Skeletal muscle tissue (tissue), 4 donors: ENCODE data around the gene ZNF646. TPM values are rescaled to one million over a fixed set of nuclear protein-coding genes. Genes with fewer than 3 reads are reported as not detected.

Experiments used
- H3K27ac ChIP-seq: one replicate; pipeline ENCODE4 v1.7.0; 2013; ENCODE audit warnings: mild to moderate bottlenecking, low read depth, low read length, inconsistent platforms
- H3K27me3 ChIP-seq, 3 donors: one replicate each; pipeline ENCODE4 v1.7.0; 2013; ENCODE audit warnings: low read length in 3 of 3; ENCODE audit not compliant: control insufficient read depth in 3 of 3, insufficient read depth in 3 of 3
- H3K36me3 ChIP-seq, 3 donors: one replicate each; pipeline ENCODE4 v1.7.0; 2013; ENCODE audit warnings: low read length in 3 of 3; ENCODE audit not compliant: control insufficient read depth in 3 of 3, insufficient read depth in 3 of 3
- H3K4me1 ChIP-seq, 3 donors: one replicate each; pipeline ENCODE4 v1.7.0; 2013; ENCODE audit warnings: low read length in 3 of 3, mild to moderate bottlenecking in 3 of 3; ENCODE audit not compliant: control insufficient read depth in 3 of 3, insufficient read depth in 3 of 3
- H3K4me3 ChIP-seq, 3 donors: one replicate each; pipeline ENCODE4 v1.7.0; 2013; ENCODE audit warnings: low read length in 3 of 3
- H3K9ac ChIP-seq, 3 donors: one replicate each; pipeline ENCODE4 v1.7.0; 2013; ENCODE audit warnings: low read length in 3 of 3, mild to moderate bottlenecking in 3 of 3, moderate library complexity in 2 of 3, low read depth in 1 of 3
- H3K9me3 ChIP-seq, 3 donors: one replicate each; pipeline ENCODE4 v1.7.0; 2013; ENCODE audit warnings: low read length in 3 of 3; ENCODE audit not compliant: control insufficient read depth in 3 of 3
- total RNA-seq: library from RNA; depleted of rRNA; stranded (reverse); fragments of >200 nt; gene quantifications from one replicate; pipeline ENCODE4 v1.2.3, GENCODE V29; 2014
- donor health status: Osteomylitis.

The ZNF646 gene
- total RNA-seq, 1 donor from 2014 or later: 9.4 TPM

DNA sequence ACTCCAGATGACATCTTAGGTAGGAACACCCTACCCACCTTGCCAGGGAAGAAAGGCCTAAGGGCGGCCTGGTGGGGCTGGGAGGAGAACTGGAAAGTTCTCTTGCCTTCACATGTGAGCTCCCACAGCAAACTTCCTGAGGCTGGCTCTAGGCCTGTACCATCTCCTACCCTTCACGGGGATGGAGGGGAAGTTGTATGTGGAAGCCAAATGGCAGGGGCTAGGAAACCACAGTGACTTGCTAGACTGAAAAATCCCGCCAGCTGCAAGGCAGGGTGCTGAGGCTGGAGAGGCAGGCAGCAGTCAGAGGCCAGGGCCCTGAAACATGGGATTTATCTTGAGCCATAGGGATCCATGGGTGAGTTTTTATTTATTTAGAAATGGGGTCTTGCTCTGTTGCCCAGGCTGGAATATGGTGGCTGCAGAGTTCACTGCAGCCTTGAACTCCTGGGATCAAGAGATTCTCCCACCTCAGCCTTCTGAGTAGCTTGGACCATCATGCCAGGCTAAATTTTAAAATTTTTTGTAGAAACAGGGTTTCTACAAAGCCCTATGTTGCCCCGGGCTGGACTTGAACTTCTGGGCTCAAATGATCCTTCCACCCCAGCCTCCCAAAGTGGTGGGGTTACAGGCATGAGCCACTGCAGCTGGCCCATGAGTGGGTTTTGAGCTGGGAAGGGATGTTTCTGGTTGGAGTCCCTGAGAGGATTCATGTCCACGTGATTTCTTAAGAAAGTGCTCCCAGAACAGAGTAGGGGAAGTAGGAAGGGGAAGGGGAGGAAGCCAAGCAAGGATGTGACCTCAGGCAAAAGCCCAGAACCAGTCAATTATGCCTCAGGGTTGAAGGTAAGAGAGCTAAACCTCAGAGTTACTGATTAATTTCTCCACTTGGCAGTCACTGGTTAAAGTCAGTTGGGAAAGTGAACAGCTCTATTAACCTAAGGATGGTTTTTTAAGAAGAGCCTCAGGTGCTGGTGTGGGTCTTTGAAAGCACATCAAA, 39.2 kb downstream of the ZNF646 start:
- Histone ChIP-seq H3K36me3 (peaks cover 33 to 34% (median 34%) of the 10 kb centered on the region in 3 donors), H3K4me3 (peak overlapping the region in 2 of 3 donors; percentile 3 to 35)

DNA sequence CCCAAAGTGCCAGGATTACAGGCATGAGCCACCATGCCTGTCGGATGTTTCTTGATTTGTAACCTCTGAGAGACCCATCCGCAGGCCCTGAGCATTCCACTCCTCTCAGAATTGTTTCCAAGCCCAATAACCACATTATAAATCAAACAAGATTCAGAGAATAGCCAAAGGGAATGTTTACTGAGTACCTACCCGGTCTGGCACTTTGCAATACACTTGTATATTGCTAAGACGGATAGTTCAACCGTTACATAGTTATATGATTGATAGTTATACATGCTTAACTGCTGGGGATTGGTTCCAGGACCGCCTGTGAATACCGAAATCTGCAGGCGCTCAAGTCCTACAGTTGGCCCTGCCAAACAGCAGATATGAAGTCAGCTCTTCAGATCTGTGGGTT, 40.2 kb downstream of the ZNF646 start:
- peaks cover 41 to 56% (median 52%) of the 10 kb centered on the region in 3 donors for H3K4me1 ChIP-seq

More for the DNA sequence above, 39.2 kb downstream of the ZNF646 start:
- no peaks in the 10 kb centered on the region for H3K27me3 ChIP-seq
- H3K4me1 ChIP-seq: peaks cover 43 to 59% (median 53%) of the 10 kb centered on the region in 3 donors
- H3K9ac ChIP-seq: peak overlapping the region; percentile 23 to 79 (median 76)
- H3K27ac ChIP-seq: peak overlapping the region; percentile 78
- no peaks in the 10 kb centered on the region for H3K9me3 ChIP-seq

DNA sequence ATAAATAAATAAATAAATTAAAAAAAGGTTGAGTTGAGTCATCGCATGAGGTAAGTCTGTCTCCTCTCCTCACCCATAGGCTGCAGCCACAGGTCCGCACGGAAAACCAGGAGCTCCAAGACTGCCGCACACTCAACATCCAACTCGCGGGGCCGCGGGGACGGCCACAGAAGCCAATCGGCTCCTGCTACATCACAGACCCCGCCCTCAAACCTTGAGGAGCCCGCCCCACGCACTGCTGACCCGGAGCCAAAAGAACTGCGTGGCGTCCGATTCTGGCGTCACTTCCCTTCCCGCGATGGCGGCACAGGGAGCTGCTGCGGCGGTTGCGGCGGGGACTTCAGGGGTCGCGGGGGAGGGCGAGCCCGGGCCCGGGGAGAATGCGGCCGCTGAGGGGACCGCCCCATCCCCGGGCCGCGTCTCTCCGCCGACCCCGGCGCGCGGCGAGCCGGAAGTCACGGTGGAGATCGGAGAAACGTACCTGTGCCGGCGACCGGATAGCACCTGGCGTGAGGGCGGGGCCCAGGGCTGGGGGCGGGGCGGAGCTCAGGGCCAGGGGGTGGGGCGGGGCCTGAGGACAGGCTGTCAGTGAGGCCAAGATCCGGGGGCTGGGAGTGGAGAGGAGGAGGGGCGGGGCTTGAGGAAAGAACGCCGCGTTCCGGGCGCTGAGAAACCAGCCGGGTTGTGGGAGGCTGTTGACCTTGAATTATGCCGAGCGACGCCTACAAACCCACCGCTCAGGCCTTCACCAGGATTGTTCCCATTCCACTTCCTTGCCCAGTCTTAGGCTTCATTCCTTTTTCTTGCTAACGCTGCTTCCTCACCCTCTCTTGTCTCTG, 43.4 kb downstream of the ZNF646 start, which contains the start of gene KAT8:
TSS of gene KAT8 (plus strand) at position 281 of the 839 bp plus-strand sequence. CDS start at position 299, 18 bp downstream.
- Histone ChIP-seq H3K27me3 (no peaks in the 10 kb centered on the region), H3K4me1 (peaks cover 26 to 33% (median 31%) of the 10 kb centered on the region in 3 donors), H3K27ac (peak within 1 kb of the TSS; percentile 96)

More for the DNA sequence above, 40.2 kb downstream of the ZNF646 start:
- Histone ChIP-seq H3K9me3 (no peaks in the 10 kb centered on the region), H3K36me3 (peaks cover 30 to 37% (median 34%) of the 10 kb centered on the region in 3 donors), H3K27me3 (no peaks in the 10 kb centered on the region), H3K27ac (peak overlapping the region; percentile 78), H3K9ac (no peak overlapping the region), H3K4me3 (no peak overlapping the region)

DNA sequence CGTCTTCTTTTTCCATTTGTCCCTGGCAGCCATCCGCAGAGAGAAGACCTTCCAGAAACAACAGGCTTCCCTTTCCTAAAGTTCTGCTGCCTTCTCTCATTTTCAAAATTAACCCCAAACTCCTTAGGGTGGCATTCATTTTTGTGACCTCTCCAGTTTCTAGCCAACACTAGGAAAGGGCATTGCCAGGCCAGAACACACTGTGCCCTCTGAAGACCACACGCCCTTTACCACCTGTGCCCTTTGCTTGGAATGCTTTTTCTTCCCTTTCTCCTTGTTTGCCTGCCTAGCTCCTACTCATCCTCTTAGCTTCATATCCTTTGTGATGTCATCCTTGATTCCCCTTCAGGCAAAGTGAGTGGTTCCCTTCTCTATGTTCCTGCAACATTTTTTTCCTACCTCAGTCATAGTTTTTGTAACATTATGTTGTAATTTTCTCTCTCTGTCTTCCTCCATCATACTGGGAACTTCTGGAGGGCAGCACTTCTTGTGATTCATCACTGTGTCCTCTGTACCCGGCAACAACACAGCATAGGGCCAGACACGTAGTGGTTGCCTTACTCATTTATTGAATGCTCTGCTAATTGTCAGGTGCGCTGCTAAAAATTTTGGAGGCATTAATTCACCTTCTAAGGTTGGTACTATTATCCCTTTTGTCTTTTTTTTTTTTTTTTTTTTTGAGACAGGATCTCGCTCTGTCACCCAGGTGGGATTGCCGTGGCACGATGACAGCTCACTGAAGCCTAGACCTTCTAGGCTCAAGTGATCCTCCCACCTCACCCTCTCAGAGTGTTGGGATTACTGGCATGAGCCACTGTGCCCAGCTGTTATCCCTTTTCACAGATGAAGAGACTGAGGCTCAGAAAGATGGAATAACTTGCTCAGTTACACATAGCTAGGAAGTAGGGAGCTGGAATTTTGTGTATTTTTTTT, 44.3 kb downstream of the ZNF646 start:
- Histone ChIP-seq H3K27me3 (no peaks in the 10 kb centered on the region), H3K36me3 (peaks cover 25 to 34% (median 27%) of the 10 kb centered on the region in 3 donors), H3K4me3 (peak overlapping the region; percentile 88 to 97 (median 92)), H3K27ac (peak overlapping the region; percentile 96), H3K9me3 (no peaks in the 10 kb centered on the region), H3K9ac (peak overlapping the region; percentile 89 to 99 (median 95)), H3K4me1 (peaks cover 17 to 24% (median 23%) of the 10 kb centered on the region in 3 donors)

More for the DNA sequence above, 43.4 kb downstream of the ZNF646 start, which contains the start of gene KAT8:
- Histone ChIP-seq H3K9ac (peak within 1 kb of the TSS; percentile 89 to 99 (median 95)), H3K4me3 (peak within 1 kb of the TSS; percentile 88 to 97 (median 92)), H3K9me3 (no peaks in the 10 kb centered on the region), H3K36me3 (peaks cover 25 to 34% (median 27%) of the 10 kb centered on the region in 3 donors)

DNA sequence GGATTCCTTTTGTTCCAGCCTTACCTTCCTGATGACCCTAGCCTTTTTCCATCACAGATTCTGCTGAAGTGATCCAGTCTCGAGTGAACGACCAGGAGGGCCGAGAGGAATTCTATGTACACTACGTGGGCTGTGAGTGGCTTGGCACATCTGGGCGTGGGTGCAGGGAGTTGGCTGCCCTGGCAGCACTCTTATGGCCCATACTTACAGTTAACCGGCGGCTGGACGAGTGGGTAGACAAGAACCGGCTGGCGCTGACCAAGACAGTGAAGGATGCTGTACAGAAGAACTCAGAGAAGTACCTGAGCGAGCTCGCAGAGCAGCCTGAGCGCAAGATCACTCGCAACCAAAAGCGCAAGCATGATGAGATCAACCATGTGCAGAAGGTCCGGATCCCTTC, 45.9 kb downstream of the ZNF646 start:
- no peak overlapping the region for H3K27ac ChIP-seq
- H3K36me3 ChIP-seq: peaks cover 31 to 42% (median 33%) of the 10 kb centered on the region in 3 donors
- no peaks in the 10 kb centered on the region for H3K27me3 ChIP-seq

DNA sequence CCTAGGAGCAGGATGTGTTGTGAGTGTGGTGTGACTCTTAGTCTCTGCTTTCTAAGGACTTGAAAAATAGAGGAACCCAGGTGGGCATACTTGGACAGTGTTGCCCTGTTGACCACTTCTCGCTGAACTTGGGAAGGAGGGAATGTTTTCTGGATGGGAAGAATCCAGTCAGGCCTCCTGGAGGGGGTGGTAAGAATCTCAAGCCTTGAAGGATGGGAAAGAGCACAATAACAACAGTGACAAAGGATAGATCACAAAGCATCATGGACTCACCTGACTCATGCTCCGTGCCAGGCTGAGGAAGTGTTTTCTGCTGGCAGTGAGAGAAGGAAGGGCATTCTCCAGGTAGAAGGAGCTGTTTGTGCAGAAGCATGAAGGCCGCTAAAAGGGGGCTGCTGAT, 51.6 kb downstream of the ZNF646 start:
- Histone ChIP-seq H3K27ac (no peak overlapping the region), H3K36me3 (peaks cover 49 to 60% (median 59%) of the 10 kb centered on the region in 3 donors), H3K4me3 (no peak overlapping the region), H3K4me1 (peaks cover 33 to 35% (median 34%) of the 10 kb centered on the region in 3 donors), H3K9ac (peak overlapping the region in 1 of 3 donors; percentile 36), H3K27me3 (no peaks in the 10 kb centered on the region), H3K9me3 (no peaks in the 10 kb centered on the region)

More for the DNA sequence above, 45.9 kb downstream of the ZNF646 start:
- Histone ChIP-seq H3K4me1 (peaks cover 12 to 18% (median 14%) of the 10 kb centered on the region in 3 donors), H3K9me3 (no peaks in the 10 kb centered on the region), H3K9ac (peak overlapping the region in 1 of 3 donors; percentile 68), H3K4me3 (no peak overlapping the region)

DNA sequence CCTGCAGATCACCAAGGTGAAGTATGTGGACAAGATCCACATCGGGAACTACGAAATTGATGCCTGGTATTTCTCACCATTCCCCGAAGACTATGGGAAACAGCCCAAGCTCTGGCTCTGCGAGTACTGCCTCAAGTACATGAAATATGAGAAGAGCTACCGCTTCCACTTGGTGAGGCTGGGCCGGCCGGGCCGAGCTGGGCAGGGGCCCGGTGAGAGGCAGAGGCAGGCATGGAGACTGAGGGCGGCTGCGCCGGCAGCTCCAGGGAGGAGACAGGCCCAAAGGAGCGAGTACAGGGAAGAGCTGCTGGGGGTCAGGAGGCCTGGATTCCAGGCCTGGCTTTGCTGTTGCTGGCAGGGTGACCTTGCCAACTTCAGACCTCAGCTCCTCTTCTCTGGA, 53.0 kb downstream of the ZNF646 start:
- Histone ChIP-seq H3K4me3 (no peak overlapping the region), H3K9me3 (no peaks in the 10 kb centered on the region), H3K4me1 (peaks cover 33 to 35% (median 34%) of the 10 kb centered on the region in 3 donors), H3K36me3 (peaks cover 51 to 62% (median 55%) of the 10 kb centered on the region in 3 donors), H3K9ac (peak overlapping the region; percentile 32 to 57 (median 51)), H3K27me3 (no peaks in the 10 kb centered on the region), H3K27ac (peak overlapping the region; percentile 74)

DNA sequence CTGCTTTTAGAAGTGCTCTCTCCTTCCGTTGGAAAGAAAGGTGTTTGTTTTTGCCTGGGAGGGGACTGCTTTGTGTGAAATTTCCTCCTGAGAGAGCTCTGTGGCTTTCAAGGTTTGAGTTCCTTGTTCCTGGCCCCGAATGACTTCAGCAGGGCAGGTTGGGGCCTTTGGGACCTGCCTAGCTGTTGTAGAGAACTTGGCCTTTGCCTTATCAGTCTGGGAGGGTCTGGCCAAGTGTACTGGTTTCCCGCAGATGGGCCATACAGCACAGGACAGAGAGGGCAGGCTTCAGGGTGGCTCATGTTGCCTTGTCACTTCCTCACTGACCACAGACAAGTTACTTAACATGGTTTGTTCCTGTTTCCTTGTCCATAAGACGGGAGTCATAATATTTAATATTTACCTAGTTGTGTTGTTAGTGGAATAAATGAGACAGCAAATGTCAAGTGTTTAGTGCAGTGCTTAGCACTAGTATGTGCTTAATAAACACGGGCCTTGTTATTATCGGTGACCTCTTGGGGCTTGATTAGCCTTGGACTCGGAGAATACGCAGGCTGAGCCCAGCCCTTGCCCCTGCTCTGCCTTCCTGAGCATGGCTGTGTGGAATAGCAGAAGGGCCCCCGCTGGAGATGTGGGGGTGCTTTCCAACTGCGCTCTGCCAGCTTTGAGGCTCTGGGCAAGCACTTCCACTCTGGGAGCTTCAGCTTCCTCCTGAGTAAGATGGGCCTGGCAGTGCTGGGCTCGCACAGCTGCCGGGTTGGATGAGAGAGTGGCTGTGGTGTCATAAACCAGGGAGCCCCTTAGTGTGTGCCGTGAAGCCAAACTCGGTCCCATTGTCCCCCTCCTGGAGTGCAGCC, 54.7 kb downstream of the ZNF646 start:
- peak overlapping the region; percentile 32 to 76 (median 70) for H3K9ac ChIP-seq
- H3K4me1 ChIP-seq: peaks cover 33 to 37% (median 35%) of the 10 kb centered on the region in 3 donors
- no peaks in the 10 kb centered on the region for H3K9me3 ChIP-seq
- peak overlapping the region in 1 of 3 donors; percentile 13 for H3K4me3 ChIP-seq
- H3K27me3 ChIP-seq: no peaks in the 10 kb centered on the region
- peak overlapping the region; percentile 74 for H3K27ac ChIP-seq
- H3K36me3 ChIP-seq: peaks cover 48 to 62% (median 56%) of the 10 kb centered on the region in 3 donors
